ENCODE data around the gene MRPL24.

MRPL24 gene

GRCh38 chr1:156689035-156689952 lies 51.6 kb downstream of the MRPL24 start:
- DNase-seq (ENCODE audit: low read depth) = peak; percentile 81
- H3K4me3 ChIP-seq (ENCODE audit: low read length) = peak overlapping the region; percentile 42
- TF ChIP-seq, protein P1, sequence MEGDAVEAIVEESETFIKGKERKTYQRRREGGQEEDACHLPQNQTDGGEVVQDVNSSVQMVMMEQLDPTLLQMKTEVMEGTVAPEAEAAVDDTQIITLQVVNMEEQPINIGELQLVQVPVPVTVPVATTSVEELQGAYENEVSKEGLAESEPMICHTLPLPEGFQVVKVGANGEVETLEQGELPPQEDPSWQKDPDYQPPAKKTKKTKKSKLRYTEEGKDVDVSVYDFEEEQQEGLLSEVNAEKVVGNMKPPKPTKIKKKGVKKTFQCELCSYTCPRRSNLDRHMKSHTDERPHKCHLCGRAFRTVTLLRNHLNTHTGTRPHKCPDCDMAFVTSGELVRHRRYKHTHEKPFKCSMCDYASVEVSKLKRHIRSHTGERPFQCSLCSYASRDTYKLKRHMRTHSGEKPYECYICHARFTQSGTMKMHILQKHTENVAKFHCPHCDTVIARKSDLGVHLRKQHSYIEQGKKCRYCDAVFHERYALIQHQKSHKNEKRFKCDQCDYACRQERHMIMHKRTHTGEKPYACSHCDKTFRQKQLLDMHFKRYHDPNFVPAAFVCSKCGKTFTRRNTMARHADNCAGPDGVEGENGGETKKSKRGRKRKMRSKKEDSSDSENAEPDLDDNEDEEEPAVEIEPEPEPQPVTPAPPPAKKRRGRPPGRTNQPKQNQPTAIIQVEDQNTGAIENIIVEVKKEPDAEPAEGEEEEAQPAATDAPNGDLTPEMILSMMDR (IDR thresholded peaks at IDR 0.05; ENCODE audit: insufficient read depth, low read depth, low read length, missing control alignments) = peak; percentile 94
